WTC11 (cell line): Measurements from ENCODE around the gene GAPT. TPM values are rescaled to one million over a fixed set of nuclear protein-coding genes. Genes with fewer than 3 reads are reported as not detected.

Source experiments
- ATAC-seq: fragments of 200-7000 bp; cut with Tn5 transposase; 2 replicates; pipeline ENCODE4 v1.10.0; 2021; ENCODE audit warnings: mild to moderate bottlenecking, moderate library complexity
- CTCF ChIA-PET: fragments of 300-600 bp; sonication (Branson Sonifier 250); formaldehyde crosslinking; loops from one replicate; lab custom pipeline; 2021; ENCODE audit warnings: antibody characterized with exemption; lab: Charles Lee
- POLR2A ChIA-PET: fragments of 350-600 bp; sonication (Branson Sonifier 250); formaldehyde crosslinking; loops from one replicate; lab custom pipeline; 2021; ENCODE audit warnings: antibody characterized with exemption; lab: Charles Lee
- DNase-seq: peaks from one replicate; pipeline ENCODE4 v3.0.0; 2021; ENCODE audit warnings: low spot score
- H3K27ac Mint-ChIP-seq: 2 replicates; pipeline ENCODE4 v1.8.0; 2021; ENCODE audit warnings: mixed read lengths
- H3K27me3 Mint-ChIP-seq: 2 replicates; pipeline ENCODE4 v1.8.0; 2021; ENCODE audit warnings: low read depth, mild to moderate bottlenecking, moderate library complexity, mixed read lengths
- H3K36me3 Mint-ChIP-seq: 2 replicates; pipeline ENCODE4 v1.8.0; 2021; ENCODE audit warnings: mixed read lengths
- H3K4me1 Mint-ChIP-seq: 2 replicates; pipeline ENCODE4 v1.8.0; 2022; ENCODE audit warnings: mixed read lengths
- H3K4me3 Mint-ChIP-seq: 2 replicates; pipeline ENCODE4 v1.8.0; 2021; ENCODE audit warnings: mild to moderate bottlenecking, moderate library complexity, mixed read lengths
- H3K9me3 Mint-ChIP-seq: 2 replicates; pipeline ENCODE4 v1.8.0; 2021; ENCODE audit warnings: mixed read lengths
- ESRRA ChIP-seq: sonication (generic); formaldehyde crosslinking; IDR thresholded peaks from 2 replicates; pipeline ENCODE4 v1.8.1; 2022; ENCODE audit warnings: mild to moderate bottlenecking, missing genetic modification reagents, borderline replicate concordance
- GRHL2 ChIP-seq: fragments of 250-450 bp; sonication (Bioruptor Pico); IDR thresholded peaks from 2 replicates; pipeline ENCODE4 v1.8.0; 2022; ENCODE audit warnings: mild to moderate bottlenecking, moderate library complexity; ENCODE audit not compliant: insufficient replicate concordance, severe bottlenecking
- IRF2 ChIP-seq: sonication (generic); formaldehyde crosslinking; IDR thresholded peaks from 2 replicates; pipeline ENCODE4 v1.8.0; 2022; ENCODE audit warnings: low read depth, missing genetic modification reagents, borderline replicate concordance
- NR2C2 ChIP-seq: sonication (generic); formaldehyde crosslinking; IDR thresholded peaks from 2 replicates; pipeline ENCODE4 v1.8.0; 2022; ENCODE audit warnings: mild to moderate bottlenecking, missing genetic modification reagents
- ZNF121 ChIP-seq: sonication (generic); formaldehyde crosslinking; IDR thresholded peaks from 2 replicates; pipeline ENCODE4 v1.8.0; 2023; ENCODE audit warnings: missing genetic modification reagents
- ZNF263 ChIP-seq: sonication (generic); formaldehyde crosslinking; IDR thresholded peaks from 2 replicates; pipeline ENCODE4 v1.8.1; 2022; ENCODE audit warnings: low read depth, mild to moderate bottlenecking, moderate library complexity, missing genetic modification reagents
- ZNF317 ChIP-seq: sonication (generic); formaldehyde crosslinking; IDR thresholded peaks from 2 replicates; pipeline ENCODE4 v1.8.1; 2023; ENCODE audit warnings: low read depth, mild to moderate bottlenecking, moderate library complexity, missing genetic modification reagents, borderline replicate concordance
- ZNF423 ChIP-seq: fragments of 250-450 bp; sonication (Bioruptor Pico); IDR thresholded peaks from 2 replicates; pipeline ENCODE4 v2.1.2; 2022; ENCODE audit warnings: mild to moderate bottlenecking, moderate library complexity
- total RNA-seq: library from RNA; stranded (reverse); gene quantifications from 3 replicates; pipeline ENCODE4 v1.2.3, GENCODE V29; 2021
- TF ChIP-seq, protein P1 (sequence below): fragments of 200-600 bp; IDR thresholded peaks from 2 replicates; pipeline ENCODE4 v1.8.0; 2022; ENCODE audit warnings: antibody characterized with exemption
- TF ChIP-seq, protein P2 (sequence below): sonication (generic); formaldehyde crosslinking; IDR thresholded peaks from 2 replicates; pipeline ENCODE4 v1.8.0; 2022; ENCODE audit warnings: mild to moderate bottlenecking, missing genetic modification reagents
- TF ChIP-seq, protein P3 (sequence below): sonication (generic); formaldehyde crosslinking; IDR thresholded peaks from 2 replicates; pipeline ENCODE4 v1.8.0; 2023; ENCODE audit warnings: missing genetic modification reagents
- TF ChIP-seq, protein P4 (sequence below): sonication (generic); formaldehyde crosslinking; IDR thresholded peaks from 2 replicates; pipeline ENCODE4 v1.8.1; 2022; ENCODE audit warnings: low read depth, missing genetic modification reagents, borderline replicate concordance
- TF ChIP-seq, protein P5 (sequence below): fragments of 250-450 bp; sonication (Bioruptor Pico); IDR thresholded peaks from 2 replicates; pipeline ENCODE4 v2.1.2; 2022; ENCODE audit warnings: mild to moderate bottlenecking, moderate library complexity
- TF ChIP-seq, protein P6 (sequence below): sonication (generic); formaldehyde crosslinking; IDR thresholded peaks from 2 replicates; pipeline ENCODE4 v1.8.1; 2022; ENCODE audit warnings: mild to moderate bottlenecking, missing genetic modification reagents, moderate library complexity, borderline replicate concordance
- TF ChIP-seq, protein P7 (sequence below): sonication (generic); formaldehyde crosslinking; IDR thresholded peaks from 2 replicates; pipeline ENCODE4 v1.8.1; 2022; ENCODE audit warnings: low read depth, mild to moderate bottlenecking, moderate library complexity, missing genetic modification reagents, borderline replicate concordance
- TF ChIP-seq, protein P8 (sequence below): sonication (generic); formaldehyde crosslinking; IDR thresholded peaks from 2 replicates; pipeline ENCODE4 v1.8.0; 2022; ENCODE audit warnings: mild to moderate bottlenecking, missing genetic modification reagents

GAPT gene
- total RNA-seq, 1 experiment from 2014 or later: not detected

DNA sequence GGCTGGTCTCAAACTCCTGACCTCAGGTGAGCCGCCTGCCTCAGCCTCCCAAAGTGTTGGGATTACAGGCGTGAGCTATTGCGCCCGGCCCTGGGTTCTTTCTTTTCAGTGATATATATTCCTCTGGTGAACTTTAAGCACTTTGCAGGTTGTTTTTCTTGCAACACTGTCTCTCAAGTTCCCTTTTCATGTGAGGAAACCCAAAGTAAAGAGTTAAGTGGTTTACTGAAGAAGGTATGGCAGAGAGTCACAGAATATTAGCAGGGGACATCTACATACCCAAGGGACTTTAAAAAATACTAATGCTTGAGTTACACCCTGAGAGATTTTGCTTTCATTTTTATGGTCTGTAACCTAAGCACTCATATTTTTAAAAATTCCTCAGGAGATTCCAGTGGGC is 6.7 kb upstream of the GAPT start (continued):
- TF ChIP-seq, protein P1, sequence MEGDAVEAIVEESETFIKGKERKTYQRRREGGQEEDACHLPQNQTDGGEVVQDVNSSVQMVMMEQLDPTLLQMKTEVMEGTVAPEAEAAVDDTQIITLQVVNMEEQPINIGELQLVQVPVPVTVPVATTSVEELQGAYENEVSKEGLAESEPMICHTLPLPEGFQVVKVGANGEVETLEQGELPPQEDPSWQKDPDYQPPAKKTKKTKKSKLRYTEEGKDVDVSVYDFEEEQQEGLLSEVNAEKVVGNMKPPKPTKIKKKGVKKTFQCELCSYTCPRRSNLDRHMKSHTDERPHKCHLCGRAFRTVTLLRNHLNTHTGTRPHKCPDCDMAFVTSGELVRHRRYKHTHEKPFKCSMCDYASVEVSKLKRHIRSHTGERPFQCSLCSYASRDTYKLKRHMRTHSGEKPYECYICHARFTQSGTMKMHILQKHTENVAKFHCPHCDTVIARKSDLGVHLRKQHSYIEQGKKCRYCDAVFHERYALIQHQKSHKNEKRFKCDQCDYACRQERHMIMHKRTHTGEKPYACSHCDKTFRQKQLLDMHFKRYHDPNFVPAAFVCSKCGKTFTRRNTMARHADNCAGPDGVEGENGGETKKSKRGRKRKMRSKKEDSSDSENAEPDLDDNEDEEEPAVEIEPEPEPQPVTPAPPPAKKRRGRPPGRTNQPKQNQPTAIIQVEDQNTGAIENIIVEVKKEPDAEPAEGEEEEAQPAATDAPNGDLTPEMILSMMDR: no peak
- TF ChIP-seq ZNF423 (CRISPR knock-in tag) (no peak), ZNF121 (CRISPR knock-in tag) (no peak)
- TF ChIP-seq, protein P2, sequence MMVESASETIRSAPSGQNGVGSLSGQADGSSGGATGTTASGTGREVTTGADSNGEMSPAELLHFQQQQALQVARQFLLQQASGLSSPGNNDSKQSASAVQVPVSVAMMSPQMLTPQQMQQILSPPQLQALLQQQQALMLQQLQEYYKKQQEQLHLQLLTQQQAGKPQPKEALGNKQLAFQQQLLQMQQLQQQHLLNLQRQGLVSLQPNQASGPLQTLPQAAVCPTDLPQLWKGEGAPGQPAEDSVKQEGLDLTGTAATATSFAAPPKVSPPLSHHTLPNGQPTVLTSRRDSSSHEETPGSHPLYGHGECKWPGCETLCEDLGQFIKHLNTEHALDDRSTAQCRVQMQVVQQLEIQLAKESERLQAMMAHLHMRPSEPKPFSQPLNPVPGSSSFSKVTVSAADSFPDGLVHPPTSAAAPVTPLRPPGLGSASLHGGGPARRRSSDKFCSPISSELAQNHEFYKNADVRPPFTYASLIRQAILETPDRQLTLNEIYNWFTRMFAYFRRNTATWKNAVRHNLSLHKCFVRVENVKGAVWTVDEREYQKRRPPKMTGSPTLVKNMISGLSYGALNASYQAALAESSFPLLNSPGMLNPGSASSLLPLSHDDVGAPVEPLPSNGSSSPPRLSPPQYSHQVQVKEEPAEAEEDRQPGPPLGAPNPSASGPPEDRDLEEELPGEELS: no peak

DNA sequence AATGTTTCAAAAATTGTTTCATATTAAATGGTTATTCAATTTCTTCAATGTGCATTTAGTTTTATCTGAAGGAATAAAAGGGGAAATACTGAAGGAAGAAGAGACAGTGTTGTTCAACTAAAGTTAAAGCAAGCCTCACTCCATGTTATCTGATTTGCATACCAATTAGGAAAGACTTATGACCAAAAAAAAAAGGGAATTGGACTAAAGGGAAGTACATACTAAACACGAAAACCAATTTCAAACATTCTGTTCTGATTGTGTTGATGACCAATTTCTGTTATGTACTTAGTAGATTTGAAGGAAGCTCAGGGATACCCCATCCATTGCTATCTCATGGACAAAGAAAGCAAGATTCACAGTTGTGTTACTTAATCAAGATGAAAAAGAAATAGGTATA is 4.9 kb upstream of the GAPT start:
- CTCF ChIA-PET: interaction anchor here (0.9 to 2.3 kb wide), 2 partner anchors 10 to 13 kb away, joined by 3 to 9 read pairs; no protein-coding TSS in a partner anchor
- Mint-ChIP-seq H3K36me3 (no peaks in the 10 kb centered on the region), H3K4me1 (peaks cover 13% of the 10 kb centered on the region), H3K27me3 (no peaks in the 10 kb centered on the region), H3K27ac (no peak overlapping the region), H3K4me3 (no peak overlapping the region), H3K9me3 (peaks cover 4% of the 10 kb centered on the region; the same call in 1 of the 2 replicates)
- TF ChIP-seq, protein P3, sequence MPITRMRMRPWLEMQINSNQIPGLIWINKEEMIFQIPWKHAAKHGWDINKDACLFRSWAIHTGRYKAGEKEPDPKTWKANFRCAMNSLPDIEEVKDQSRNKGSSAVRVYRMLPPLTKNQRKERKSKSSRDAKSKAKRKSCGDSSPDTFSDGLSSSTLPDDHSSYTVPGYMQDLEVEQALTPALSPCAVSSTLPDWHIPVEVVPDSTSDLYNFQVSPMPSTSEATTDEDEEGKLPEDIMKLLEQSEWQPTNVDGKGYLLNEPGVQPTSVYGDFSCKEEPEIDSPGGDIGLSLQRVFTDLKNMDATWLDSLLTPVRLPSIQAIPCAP (CRISPR knock-in tag): no peak
- no peak for TF ChIP-seq GRHL2 (CRISPR knock-in tag)
- no peak for TF ChIP-seq IRF2 (CRISPR knock-in tag)
- TF ChIP-seq, protein P4, sequence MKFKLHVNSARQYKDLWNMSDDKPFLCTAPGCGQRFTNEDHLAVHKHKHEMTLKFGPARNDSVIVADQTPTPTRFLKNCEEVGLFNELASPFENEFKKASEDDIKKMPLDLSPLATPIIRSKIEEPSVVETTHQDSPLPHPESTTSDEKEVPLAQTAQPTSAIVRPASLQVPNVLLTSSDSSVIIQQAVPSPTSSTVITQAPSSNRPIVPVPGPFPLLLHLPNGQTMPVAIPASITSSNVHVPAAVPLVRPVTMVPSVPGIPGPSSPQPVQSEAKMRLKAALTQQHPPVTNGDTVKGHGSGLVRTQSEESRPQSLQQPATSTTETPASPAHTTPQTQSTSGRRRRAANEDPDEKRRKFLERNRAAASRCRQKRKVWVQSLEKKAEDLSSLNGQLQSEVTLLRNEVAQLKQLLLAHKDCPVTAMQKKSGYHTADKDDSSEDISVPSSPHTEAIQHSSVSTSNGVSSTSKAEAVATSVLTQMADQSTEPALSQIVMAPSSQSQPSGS: no peak
- no peak for ATAC-seq
- no peak for DNase-seq
- POLR2A ChIA-PET: no interaction called here

DNA sequence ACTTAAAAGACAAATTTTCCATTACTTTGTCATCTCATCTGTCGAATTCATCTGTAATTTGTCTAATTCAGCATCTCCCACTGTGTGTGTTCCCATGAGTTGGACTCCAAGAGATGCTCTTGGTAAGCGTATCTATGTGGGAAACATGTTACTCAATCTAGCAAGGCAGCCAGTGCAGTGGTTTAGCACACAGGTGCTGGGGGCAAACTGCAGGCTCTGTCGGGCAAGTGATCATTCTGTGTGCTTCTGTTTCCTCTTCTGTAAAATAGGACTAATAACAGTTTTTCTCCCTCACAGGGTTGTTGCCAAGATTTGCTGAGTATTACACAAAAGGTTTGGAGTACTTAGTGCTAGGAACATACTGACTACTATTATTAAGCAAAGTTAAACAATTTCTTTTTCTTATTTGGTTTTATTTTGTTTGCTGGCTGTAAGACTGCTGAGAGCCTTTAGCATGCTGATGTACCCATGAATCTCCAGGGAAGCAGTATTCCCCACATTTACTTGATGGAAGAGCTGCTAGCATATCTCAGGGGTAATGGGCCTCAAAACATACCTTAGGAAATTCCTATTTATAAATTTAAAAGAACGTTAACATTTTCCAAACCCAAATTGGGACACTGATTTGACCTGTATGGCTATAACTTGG is 709 bp upstream of the GAPT start:
- DNase-seq (no peak), ATAC-seq (peak; percentile 58)
- H3K27me3 Mint-ChIP-seq: no peaks in the 10 kb centered on the region; the same call in 1 of the 2 replicates
- H3K36me3 Mint-ChIP-seq: no peaks in the 10 kb centered on the region
- H3K27ac Mint-ChIP-seq: peak overlapping the region; percentile 47; the same call in 1 of the 2 replicates
- ChIA-PET CTCF (interaction anchor here (1.1 to 1.4 kb wide), 2 partner anchors 360 kb away, joined by 4 to 7 read pairs; no protein-coding TSS in a partner anchor), POLR2A (no interaction called here)
- peaks cover 4% of the 10 kb centered on the region; the same call in 1 of the 2 replicates for H3K9me3 Mint-ChIP-seq
- no peak overlapping the region for H3K4me3 Mint-ChIP-seq
- H3K4me1 Mint-ChIP-seq: peaks cover 14% of the 10 kb centered on the region
- TF ChIP-seq, protein P5, sequence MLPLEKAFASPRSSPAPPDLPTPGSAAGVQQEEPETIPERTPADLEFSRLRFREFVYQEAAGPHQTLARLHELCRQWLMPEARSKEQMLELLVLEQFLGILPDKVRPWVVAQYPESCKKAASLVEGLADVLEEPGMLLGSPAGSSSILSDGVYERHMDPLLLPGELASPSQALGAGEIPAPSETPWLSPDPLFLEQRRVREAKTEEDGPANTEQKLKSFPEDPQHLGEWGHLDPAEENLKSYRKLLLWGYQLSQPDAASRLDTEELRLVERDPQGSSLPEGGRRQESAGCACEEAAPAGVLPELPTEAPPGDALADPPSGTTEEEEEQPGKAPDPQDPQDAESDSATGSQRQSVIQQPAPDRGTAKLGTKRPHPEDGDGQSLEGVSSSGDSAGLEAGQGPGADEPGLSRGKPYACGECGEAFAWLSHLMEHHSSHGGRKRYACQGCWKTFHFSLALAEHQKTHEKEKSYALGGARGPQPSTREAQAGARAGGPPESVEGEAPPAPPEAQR (CRISPR knock-in tag): no peak
- TF ChIP-seq, protein P6, sequence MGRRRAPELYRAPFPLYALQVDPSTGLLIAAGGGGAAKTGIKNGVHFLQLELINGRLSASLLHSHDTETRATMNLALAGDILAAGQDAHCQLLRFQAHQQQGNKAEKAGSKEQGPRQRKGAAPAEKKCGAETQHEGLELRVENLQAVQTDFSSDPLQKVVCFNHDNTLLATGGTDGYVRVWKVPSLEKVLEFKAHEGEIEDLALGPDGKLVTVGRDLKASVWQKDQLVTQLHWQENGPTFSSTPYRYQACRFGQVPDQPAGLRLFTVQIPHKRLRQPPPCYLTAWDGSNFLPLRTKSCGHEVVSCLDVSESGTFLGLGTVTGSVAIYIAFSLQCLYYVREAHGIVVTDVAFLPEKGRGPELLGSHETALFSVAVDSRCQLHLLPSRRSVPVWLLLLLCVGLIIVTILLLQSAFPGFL (CRISPR knock-in tag): no peak
- TF ChIP-seq NR2C2 (no peak), ESRRA (CRISPR knock-in tag) (no peak), ZNF317 (CRISPR knock-in tag) (no peak), ZNF263 (CRISPR knock-in tag) (no peak)
- TF ChIP-seq, protein P7, sequence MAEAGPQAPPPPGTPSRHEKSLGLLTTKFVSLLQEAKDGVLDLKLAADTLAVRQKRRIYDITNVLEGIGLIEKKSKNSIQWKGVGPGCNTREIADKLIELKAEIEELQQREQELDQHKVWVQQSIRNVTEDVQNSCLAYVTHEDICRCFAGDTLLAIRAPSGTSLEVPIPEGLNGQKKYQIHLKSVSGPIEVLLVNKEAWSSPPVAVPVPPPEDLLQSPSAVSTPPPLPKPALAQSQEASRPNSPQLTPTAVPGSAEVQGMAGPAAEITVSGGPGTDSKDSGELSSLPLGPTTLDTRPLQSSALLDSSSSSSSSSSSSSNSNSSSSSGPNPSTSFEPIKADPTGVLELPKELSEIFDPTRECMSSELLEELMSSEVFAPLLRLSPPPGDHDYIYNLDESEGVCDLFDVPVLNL (CRISPR knock-in tag): no peak
- TF ChIP-seq, protein P8, sequence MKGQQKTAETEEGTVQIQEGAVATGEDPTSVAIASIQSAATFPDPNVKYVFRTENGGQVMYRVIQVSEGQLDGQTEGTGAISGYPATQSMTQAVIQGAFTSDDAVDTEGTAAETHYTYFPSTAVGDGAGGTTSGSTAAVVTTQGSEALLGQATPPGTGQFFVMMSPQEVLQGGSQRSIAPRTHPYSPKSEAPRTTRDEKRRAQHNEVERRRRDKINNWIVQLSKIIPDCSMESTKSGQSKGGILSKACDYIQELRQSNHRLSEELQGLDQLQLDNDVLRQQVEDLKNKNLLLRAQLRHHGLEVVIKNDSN (CRISPR knock-in tag): no peak
